K562 (cell line): ENCODE results near the gene PPP1R10. TPM values are rescaled to one million over a fixed set of nuclear protein-coding genes. Genes with fewer than 3 reads are reported as not detected.

Experiments used
- CUX1 ChIP-seq: fragments of 200-800 bp; sonication (Bioruptor generic); IDR thresholded peaks from 2 replicates; pipeline ENCODE4 v1.6.1; 2016; ENCODE audit warnings: missing genetic modification characterization, missing compliant biosample characterization
- DPF2 ChIP-seq: fragments of 450-650 bp; IDR thresholded peaks from 2 replicates; pipeline ENCODE4 v1.6.1; 2016
- EP300 ChIP-seq: IDR thresholded peaks from 2 replicates; pipeline ENCODE4 v1.6.1; 2012; ENCODE audit warnings: low read length, improper control_type of control experiment
- ESRRB ChIP-seq: fragments of 250-450 bp; sonication (Bioruptor Pico); IDR thresholded peaks from 2 replicates; pipeline ENCODE4 v1.5.0; 2020; ENCODE audit warnings: mild to moderate bottlenecking, moderate library complexity, borderline replicate concordance
- FOXP4 ChIP-seq: sonication (generic); formaldehyde crosslinking; IDR thresholded peaks from 2 replicates; pipeline ENCODE4 v1.8.0; 2022; ENCODE audit warnings: mild to moderate bottlenecking, missing genetic modification reagents, borderline replicate concordance
- HOXB6 ChIP-seq: fragments of 250-450 bp; sonication (Bioruptor Pico); IDR thresholded peaks from 2 replicates; pipeline ENCODE4 v1.5.1; 2022; ENCODE audit warnings: mild to moderate bottlenecking, borderline replicate concordance
- PURB ChIP-seq: sonication (generic); formaldehyde crosslinking; IDR thresholded peaks from 2 replicates; pipeline ENCODE4 v1.9.0; 2021; ENCODE audit warnings: low read depth, mild to moderate bottlenecking, missing genetic modification reagents
- SNIP1 ChIP-seq: fragments of 450-650 bp; IDR thresholded peaks from 2 replicates; pipeline ENCODE4 v1.7.1; 2017; ENCODE audit warnings: low read depth, mild to moderate bottlenecking
- THAP12 ChIP-seq: fragments of 250-450 bp; sonication (Bioruptor Pico); IDR thresholded peaks from 2 replicates; pipeline ENCODE4 v1.9.0; 2021; ENCODE audit warnings: mild to moderate bottlenecking, inconsistent platforms
- ZBTB17 ChIP-seq: fragments of 450-650 bp; formaldehyde crosslinking; IDR thresholded peaks from 2 replicates; pipeline ENCODE4 v1.4.0; 2020; ENCODE audit warnings: mild to moderate bottlenecking
- ZNF165 ChIP-seq: fragments of 250-450 bp; sonication (Bioruptor Pico); IDR thresholded peaks from 2 replicates; pipeline ENCODE4 v1.4.0; 2020; ENCODE audit warnings: borderline replicate concordance
- ZNF197 ChIP-seq: fragments of 200-800 bp; sonication (Bioruptor generic); IDR thresholded peaks from 2 replicates; pipeline ENCODE4 v1.6.1; 2016; ENCODE audit warnings: low read depth, missing genetic modification characterization, missing compliant biosample characterization
- ZNF224 ChIP-seq: sonication (generic); formaldehyde crosslinking; IDR thresholded peaks from 2 replicates; pipeline ENCODE4 v1.8.0; 2022; ENCODE audit warnings: mild to moderate bottlenecking, missing genetic modification reagents
- ZNF395 ChIP-seq: fragments of 200-800 bp; sonication (Bioruptor generic); IDR thresholded peaks from 2 replicates; pipeline ENCODE4 v1.6.1; 2017; ENCODE audit warnings: missing genetic modification characterization, missing compliant biosample characterization
- ZNF717 ChIP-seq: fragments of 250-450 bp; sonication (Bioruptor Pico); IDR thresholded peaks from 2 replicates; pipeline ENCODE4 v1.5.0; 2021
- ZNF766 ChIP-seq: fragments of 200-800 bp; sonication (Bioruptor generic); conservative IDR thresholded peaks from 2 replicates; pipeline ENCODE4 v1.6.1; 2016; ENCODE audit warnings: missing genetic modification characterization, missing compliant biosample characterization
- polyA plus RNA-seq, 8 experiments: library from polyadenylated mRNA; depleted of rRNA in 4 of 8; stranded (reverse) in 5 of 8; unstranded in 3 of 8; fragments of >200 nt; fragmentation: Nextera tagmentation in 2 of 8; fragmentation: Illumina TruSeq in 1 of 8; extraction: Ambion mirVana in 2 of 8; extraction: Trizol in 1 of 8; gene quantifications; 2 replicates each; pipeline versions ENCODE4 v1.2.1 to v1.2.3, GENCODE V29; 2011 to 2014; ENCODE audit warnings: inconsistent platforms in 1 of 8, missing spikeins in 1 of 8
- total RNA-seq, 7 experiments: library from RNA; depleted of rRNA in 6 of 7; stranded (reverse); fragments of >200 nt in 6 of 7; fragmentation: Illumina TruSeq in 2 of 7; extraction: Trizol in 2 of 7; gene quantifications; 2 replicates each; pipeline versions ENCODE4 v1.2.1 to v1.2.3, GENCODE V29; 2011 to 2021; ENCODE audit warnings: low replicate concordance in 1 of 7

The PPP1R10 gene
- total and polyA plus RNA-seq, 9 of the 15 experiments (the other 6 are each of a cell fraction or from before 2014, with no cell fraction given) = 14.1 to 65.5 (median 32.6) TPM

GRCh38 chr6:30615958-30616810 lies 859 bp downstream of the PPP1R10 start (continued):
- TF ChIP-seq ZNF395 = no peak
- 0 out of 2 replicates have a peak, but pooled peaks have one; percentile 12 for TF ChIP-seq ZNF766 (CRISPR knock-in tag)
- TF ChIP-seq ZNF717 (CRISPR knock-in tag) = peak; percentile 49; the same call in 1 of the 2 replicates
- no peak for TF ChIP-seq ZNF224
- TF ChIP-seq EP300 = no peak
- no peak for TF ChIP-seq ZNF165 (CRISPR knock-in tag)
- peak; percentile 28; the same call in 1 of the 2 replicates for TF ChIP-seq THAP12
- no peak for TF ChIP-seq PURB (CRISPR knock-in tag)
- no peak; the same call in 1 of the 2 replicates for TF ChIP-seq FOXP4 (CRISPR knock-in tag)
- TF ChIP-seq CUX1 = no peak
- TF ChIP-seq HOXB6 (CRISPR knock-in tag) = peak; percentile 86
- TF ChIP-seq SNIP1 = 0 out of 2 replicates have a peak, but pooled peaks have one; percentile 5
- peak; percentile 77; the same call in 1 of the 2 replicates for TF ChIP-seq ZBTB17
- TF ChIP-seq ESRRB (CRISPR knock-in tag) = 0 out of 2 replicates have a peak, but pooled peaks have one; percentile 48
- TF ChIP-seq ZNF197 = peak; percentile 66; the same call in 1 of the 2 replicates
- no peak for TF ChIP-seq DPF2
